GM18870 (cell line): ENCODE measurements around the gene PSMD10.

ENCODE experiments used
- ATAC-seq: cut with Tn5 transposase; IDR thresholded peaks from one replicate; pipeline ENCODE4 v1.9.1; 2021; ENCODE audit warnings: moderate library complexity; ENCODE audit not compliant: unreplicated experiment

Gene PSMD10

DNA sequence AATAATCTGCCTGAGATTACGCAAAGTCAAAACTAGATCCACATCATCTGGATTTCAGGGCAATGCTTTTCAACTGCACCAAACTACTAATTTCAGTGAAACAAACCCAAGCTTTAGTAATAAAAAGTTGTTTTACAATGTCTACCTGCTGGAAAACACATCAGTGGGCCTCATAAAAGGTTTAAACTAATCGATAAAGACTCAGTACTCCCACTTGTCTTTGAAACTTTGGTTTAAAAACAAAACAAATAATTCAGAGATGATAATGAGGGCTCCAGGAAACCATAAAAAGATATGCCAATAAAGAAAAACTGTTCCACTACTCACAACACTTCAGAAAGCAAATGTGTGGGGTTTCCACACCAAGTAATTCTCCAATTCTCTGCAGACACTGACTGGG lies 10.2 kb downstream of the PSMD10 start:
- no peak for ATAC-seq

DNA sequence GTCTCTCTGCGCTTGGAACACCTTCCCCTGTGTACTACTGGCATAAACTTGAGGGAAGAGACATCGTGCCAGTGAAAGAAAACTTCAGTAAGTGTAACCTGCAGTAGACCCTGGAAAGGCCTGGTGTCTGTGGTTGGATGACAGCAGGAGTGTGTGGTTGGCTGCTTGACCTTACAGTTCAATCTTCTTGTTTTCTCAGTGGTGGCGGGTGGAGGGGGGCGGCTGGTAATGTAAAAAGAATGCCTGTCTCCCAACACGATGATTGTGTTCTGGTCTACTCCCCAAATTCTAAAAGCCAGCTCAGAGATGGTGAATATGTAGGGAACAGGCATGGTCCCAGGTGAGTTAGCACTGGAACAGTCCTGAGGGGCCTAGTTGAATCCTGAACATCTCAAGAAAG lies 18.6 kb downstream of the PSMD10 start:
- ATAC-seq = no peak

DNA sequence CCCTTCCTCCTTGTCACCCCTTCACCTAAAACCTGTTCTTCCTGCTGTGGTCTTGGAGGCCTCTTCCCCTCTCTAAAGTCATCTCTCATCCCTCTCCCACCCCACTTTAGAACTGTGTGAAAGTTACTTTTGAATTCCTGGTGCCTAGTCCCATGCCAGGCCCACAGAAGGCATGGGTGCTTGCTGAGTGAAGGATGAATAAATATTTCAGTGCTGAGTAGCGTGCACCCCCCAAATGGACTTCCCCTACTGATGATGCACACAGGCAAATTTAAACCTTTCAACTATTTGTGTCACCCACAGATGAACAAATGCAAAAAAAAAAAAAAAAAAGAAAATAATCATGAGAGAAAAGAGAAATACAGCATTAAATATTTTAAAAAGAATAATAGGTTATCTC lies 19.8 kb downstream of the PSMD10 start:
- no peak for ATAC-seq

DNA sequence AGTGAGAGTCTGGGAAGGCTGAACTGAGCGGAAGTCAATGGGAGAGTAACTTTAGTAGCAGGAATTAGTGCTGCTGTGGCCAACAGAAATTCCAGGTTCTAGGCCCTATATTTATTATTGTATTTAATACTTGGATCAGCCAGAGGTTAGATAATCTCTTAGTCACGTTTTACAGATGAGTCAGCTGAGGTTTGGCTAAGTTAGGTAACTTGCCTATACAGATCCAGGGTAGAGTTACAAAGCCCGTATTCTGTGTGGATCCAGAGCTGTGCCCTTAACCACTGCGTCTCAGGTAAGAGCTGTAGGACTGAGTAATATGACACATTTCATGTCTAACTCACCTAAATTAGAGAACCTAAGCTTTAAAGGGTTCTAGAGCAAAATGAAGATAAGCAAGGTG lies 20.5 kb downstream of the PSMD10 start:
- no peak for ATAC-seq

DNA sequence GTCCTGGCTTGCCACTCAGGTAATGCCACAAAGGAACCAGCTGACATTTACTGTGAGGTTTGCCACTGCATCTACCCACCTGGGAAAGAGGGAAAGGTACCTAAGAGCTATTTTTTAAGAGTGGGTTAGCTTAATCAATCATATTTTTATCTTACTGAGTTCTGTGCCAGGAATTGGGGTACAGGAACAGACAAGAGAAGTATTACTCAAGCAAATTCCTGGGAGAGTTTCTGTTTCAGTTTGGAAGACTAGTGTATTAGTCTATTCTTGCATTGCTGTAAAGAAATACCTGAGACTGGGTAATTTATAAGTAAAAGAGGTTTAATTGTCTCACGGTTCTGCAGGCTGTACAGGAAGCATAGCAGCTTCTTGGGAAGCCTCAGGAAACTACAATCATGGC lies 23.2 kb downstream of the PSMD10 start:
- no peak for ATAC-seq

DNA sequence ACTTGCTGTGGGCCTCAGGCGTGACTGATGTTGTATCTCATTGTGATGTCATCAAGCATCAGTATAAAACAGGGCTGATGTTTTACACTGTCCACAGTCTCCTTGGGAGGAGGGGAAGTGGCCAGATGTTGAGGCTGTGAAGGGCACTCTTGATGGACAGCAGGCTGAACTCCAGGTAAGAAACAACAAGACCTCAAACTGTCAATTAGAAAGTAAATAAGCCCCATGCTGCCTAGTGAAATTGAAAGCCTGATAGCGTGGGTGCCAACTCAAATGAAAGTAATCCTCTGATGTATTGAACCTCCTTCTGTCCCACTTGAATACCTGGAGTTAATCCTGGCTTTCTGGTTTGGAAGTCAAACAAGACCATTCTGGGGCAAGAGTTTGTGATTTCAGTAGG lies 26.7 kb downstream of the PSMD10 start:
- ATAC-seq = peak; percentile 65

DNA sequence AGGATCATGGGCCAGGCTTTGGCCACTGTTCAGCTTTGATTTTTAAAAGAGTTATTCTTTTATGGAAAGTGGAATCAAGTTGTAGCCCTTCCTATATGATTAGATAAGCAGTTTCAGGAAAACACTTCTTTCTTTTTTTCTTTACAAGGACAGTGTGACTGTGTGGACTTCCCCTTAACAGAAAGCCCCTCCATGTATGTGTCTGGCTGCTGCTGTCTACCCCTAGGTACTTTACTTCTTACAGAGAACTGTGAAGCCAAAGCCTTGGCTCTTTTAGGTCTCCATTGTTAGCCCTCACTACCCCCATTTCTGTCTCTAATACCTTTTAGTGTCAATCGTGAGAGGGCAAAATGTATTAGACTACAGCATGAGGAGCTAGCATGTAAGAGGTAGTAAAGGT lies 27.3 kb downstream of the PSMD10 start:
- ATAC-seq = no peak

DNA sequence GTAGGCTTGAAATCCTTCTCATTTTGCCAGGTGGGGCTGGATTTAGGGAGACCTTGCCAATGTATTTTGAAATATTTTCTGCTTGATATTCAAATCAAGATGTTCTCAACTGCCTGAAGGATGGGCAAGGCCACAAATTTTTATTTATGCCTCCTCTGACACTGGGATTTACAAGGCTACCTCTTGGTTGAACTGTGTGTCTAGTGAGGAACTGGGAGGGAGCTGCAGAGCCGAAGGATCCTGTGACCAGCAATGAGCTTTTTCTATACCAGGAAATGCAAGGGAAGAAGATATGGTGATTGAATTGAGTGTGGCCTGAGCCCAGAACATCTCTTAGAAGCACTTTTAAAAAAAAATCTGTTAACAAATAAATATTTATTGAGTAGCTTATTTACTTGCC lies 31.5 kb downstream of the PSMD10 start:
- ATAC-seq = no peak

DNA sequence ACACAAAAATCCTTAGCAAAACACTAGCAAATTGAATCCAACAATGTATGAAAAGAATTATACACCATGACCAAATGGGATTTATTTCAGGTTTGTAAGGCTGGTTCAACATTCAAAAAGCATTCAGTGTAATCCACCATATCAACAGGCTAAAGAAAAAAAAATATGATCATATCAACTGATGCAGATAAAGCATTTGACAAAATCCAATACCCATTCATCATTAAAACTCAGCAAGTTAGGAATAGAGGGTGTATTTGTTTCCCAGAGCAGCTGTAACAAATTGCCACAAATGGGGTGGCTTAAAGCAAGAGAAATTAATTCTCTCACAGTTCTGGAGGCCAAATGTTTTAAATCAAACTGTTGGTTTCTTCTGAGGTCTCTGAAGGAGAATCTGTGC lies 35.8 kb downstream of the PSMD10 start:
- no peak for ATAC-seq

DNA sequence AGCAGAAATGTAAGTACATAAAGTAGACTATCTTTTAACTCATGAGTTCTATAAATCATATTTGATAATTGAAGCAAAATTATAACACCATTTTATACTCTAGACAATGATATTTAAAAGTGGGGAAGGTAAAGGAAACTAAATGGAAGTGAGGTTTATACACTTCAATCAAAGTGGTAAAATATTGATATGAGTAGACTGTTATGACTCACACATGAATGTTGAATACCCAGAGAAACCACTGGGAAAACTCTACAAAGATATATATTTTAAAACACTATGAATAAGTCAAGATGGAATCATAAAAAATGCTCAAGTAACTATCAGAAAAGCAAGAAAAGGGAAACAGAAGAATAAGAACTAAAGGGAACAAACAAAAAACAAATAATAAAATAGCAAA lies 38.1 kb downstream of the PSMD10 start:
- no peak for ATAC-seq

DNA sequence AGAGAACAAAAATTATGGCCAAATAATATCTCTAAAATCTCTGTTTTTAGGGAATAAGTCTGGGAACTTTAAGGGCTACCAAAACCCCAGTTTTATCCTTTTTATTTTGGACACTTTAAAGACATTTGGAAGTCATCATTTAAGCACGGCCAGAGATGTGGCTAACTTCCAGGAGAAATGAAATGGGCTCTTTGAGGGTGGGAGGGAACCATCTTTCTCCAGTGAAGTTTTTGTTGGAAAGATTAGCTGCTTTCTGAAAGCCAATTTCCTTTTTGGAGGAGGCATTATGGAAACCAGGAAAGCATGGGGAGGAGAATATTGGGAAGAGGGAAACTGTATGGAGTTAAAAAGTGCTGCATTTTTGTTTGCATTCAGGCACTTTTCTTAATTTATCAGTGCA lies 41.7 kb downstream of the PSMD10 start:
- no peak for ATAC-seq

DNA sequence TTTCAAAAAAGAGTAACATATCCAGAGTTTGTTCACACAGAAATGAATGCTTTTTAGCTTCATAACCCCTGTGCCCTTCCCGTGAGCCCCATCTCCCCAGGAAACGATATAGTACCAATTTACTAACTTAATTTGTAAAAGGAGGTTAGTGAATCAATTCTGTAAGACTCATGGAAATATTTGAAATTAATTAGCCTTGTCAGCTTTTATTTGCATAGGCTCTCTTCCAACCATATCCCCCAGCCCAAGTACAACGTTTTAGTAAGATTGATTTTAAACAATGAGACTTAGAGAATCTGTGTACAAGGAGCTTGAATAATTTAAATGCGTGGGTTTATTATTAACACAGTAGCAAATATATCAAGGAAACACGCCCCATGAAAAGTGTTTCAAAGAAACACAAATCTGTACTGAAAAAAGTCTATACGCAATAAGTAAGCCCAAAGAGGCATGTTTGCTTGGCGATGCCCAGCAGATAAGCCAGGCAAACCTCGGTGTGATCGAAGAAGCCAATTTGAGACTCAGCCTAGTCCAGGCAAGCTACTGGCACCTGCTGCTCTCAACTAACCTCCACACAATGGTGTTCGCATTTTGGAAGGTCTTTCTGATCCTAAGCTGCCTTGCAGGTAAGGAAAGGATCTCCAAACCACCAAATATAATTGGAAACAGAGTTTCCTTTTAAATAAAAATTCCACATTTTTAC lies 46.6 kb downstream of the PSMD10 start, which contains the start of gene VSIG1:
VSIG1 (plus strand) TSS at position 512 of the 703 bp plus-strand sequence; CDS start at position 578, 66 bp downstream.
- no peak for ATAC-seq

DNA sequence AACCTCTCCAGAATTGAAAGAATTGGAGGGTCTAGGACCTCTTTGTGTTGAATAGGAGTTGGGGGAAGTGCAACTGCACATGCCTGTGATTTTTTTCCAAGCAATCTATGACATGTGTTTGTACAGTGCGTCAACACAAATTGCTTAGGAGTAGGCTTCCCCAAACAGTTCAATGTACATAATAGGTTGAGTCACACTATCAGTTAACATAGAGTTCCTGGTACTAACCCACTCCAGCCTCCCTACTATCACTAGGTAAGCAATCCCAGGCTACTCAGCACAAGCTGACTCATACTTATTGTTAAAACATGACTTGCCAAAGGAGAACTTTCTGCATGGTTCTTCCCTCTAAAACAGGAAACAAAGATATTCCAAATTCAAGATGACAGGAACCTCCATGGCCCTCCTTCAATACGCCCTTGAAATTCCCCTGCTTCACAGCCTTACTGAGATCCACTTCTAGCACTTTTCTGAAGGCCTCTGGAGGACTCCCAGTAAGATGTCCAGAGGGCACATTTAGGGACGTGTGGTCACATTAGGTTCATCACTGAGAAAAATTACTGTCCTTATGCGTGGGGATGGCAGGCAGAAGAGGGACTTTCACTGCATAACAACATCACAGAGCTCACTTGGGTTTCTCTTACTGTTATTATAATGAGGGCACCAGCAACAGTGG lies 54.9 kb downstream of the PSMD10 start:
- ATAC-seq = no peak

DNA sequence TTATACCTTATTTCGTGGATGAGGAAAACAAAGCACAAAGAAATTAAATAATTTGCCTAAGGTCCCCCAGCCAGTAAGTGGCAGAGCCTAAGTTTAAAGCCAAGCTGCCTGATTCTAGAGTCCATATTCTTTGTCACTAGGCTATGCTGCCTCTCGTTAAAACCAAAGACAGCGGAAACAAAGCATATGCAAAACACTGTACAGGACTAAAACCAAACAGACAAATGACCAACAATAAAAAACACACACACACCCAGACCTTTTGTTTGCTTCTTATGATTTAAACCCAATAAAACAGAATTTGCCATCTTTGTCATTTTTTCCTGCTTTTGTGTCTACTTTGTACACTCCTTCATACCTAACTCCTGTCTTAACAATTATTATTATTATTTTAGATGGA lies 56.6 kb downstream of the PSMD10 start:
- no peak for ATAC-seq
